C4-2B (cell line): ENCODE data around the gene ZCCHC17.

ENCODE experiments used
- CTCF ChIP-seq: fragments of 450-650 bp; conservative IDR thresholded peaks from 2 replicates; pipeline ENCODE4 v1.5.1; 2017; ENCODE audit warnings: mild to moderate bottlenecking
- ZFX ChIP-seq: fragments of 450-650 bp; IDR thresholded peaks from 2 replicates; pipeline ENCODE4 v1.6.1; 2017

DNA sequence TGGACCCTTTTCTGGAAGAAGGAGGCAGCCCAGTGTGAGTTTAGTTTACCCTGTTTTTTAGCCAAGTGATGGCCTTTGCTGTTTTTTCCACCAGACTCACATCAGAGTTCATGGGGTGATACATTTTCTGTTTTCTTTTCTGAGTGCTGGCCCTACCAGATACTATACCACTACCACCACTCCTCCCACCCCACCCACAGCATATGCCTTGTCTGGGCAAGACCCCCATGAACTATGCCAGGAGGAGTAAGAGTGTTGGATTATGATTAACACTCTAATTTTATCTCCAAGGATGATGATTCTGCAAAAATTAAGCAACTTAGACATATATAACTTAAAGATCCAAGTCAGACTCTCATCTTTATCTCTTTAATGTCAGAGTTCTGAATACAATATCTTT is 50.0 kb downstream of the ZCCHC17 start:
- TF ChIP-seq CTCF, result no peak
- no peak for TF ChIP-seq ZFX
